ENCODE results near the gene SIGLEC15.

Gene SIGLEC15

GRCh38 chr18:45889419-45890064, 64.1 kb downstream of the SIGLEC15 start:
- no peaks in the 10 kb centered on the region for H3K27me3 ChIP-seq (ENCODE audit: low read depth, low read length)
- H3K4me1 ChIP-seq (ENCODE audit: control insufficient read depth in 1 of 2, insufficient read depth in 2 of 2, low read length in 2 of 2), result no peaks in the 10 kb centered on the region
- H3K9me3 ChIP-seq (ENCODE audit: control insufficient read depth in 1 of 2, low read length in 2 of 2), result no peaks in the 10 kb centered on the region
- H3K27ac ChIP-seq (ENCODE audit: low read length), result no peak overlapping the region
- peaks cover 12 to 19% of the 10 kb centered on the region in 2 donors for H3K36me3 ChIP-seq (ENCODE audit: control insufficient read depth in 1 of 2, insufficient read depth in 2 of 2, low read length in 2 of 2)
- no peak overlapping the region for H3K4me3 ChIP-seq (ENCODE audit: low read depth in 1 of 2, low read length in 2 of 2)

GRCh38 chr18:45890606-45891005, 65.1 kb downstream of the SIGLEC15 start:
- no peaks in the 10 kb centered on the region for H3K27me3 ChIP-seq (ENCODE audit: low read depth, low read length)
- H3K9me3 ChIP-seq (ENCODE audit: control insufficient read depth in 1 of 2, low read length in 2 of 2), result no peaks in the 10 kb centered on the region
- H3K36me3 ChIP-seq (ENCODE audit: control insufficient read depth in 1 of 2, insufficient read depth in 2 of 2, low read length in 2 of 2), result peaks cover 9 to 14% of the 10 kb centered on the region in 2 donors
- H3K4me1 ChIP-seq (ENCODE audit: control insufficient read depth in 1 of 2, insufficient read depth in 2 of 2, low read length in 2 of 2), result no peaks in the 10 kb centered on the region
- H3K27ac ChIP-seq (ENCODE audit: low read length), result no peak overlapping the region
- H3K4me3 ChIP-seq (ENCODE audit: low read depth in 1 of 2, low read length in 2 of 2), result no peak overlapping the region

- Histone ChIP-seq H3K27ac (ENCODE audit: low read length) (no peak overlapping the region), H3K4me1 (ENCODE audit: control insufficient read depth in 1 of 2, insufficient read depth in 2 of 2, low read length in 2 of 2) (no peaks in the 10 kb centered on the region), H3K36me3 (ENCODE audit: control insufficient read depth in 1 of 2, insufficient read depth in 2 of 2, low read length in 2 of 2) (peaks cover 9 to 14% of the 10 kb centered on the region in 2 donors), H3K9me3 (ENCODE audit: control insufficient read depth in 1 of 2, low read length in 2 of 2) (no peaks in the 10 kb centered on the region), H3K4me3 (ENCODE audit: low read depth in 1 of 2, low read length in 2 of 2) (no peak overlapping the region), H3K27me3 (ENCODE audit: low read depth, low read length) (no peaks in the 10 kb centered on the region)
Measured at GRCh38 chr18:45891806-45892205, 66.3 kb downstream of the SIGLEC15 start.
